GM20431 (cell line): ENCODE measurements around the gene CCDC148.

Source experiments
- in situ Hi-C: fragments of 300-500 bp; cut with MseI, MboI; formaldehyde crosslinking; loops from one replicate; pipeline ENCODE4 v1.15.0; 2020; ENCODE audit warnings: low sequenced_read_pairs; ENCODE audit not compliant: unreplicated experiment

Gene CCDC148

GRCh38 chr2:158456309-158457066 is at the start of gene CCDC148, which contains the start of gene PKP4:
TSS of gene CCDC148 (minus strand) at chr2:158456753. CDS start at chr2:158456439, 314 bp downstream.
TSS of gene PKP4 (plus strand) at chr2:158456952. CDS start at chr2:158533185, 76,233 bp downstream.
- in situ Hi-C loops: no loop called here

GRCh38 chr2:158505448-158505934 is 48.9 kb upstream of the CCDC148 start:
- in situ Hi-C loops: no loop called here

- in situ Hi-C loops: no loop called here
Measured at GRCh38 chr2:158504088-158504487, 47.5 kb upstream of the CCDC148 start.

GRCh38 chr2:158502974-158503373 is 46.4 kb upstream of the CCDC148 start:
- in situ Hi-C loops: no loop called here

- in situ Hi-C loops: no loop called here
Measured at GRCh38 chr2:158501301-158501700, 44.7 kb upstream of the CCDC148 start.

GRCh38 chr2:158500333-158500732 is 43.8 kb upstream of the CCDC148 start:
- in situ Hi-C loops: no loop called here

- in situ Hi-C loops: no loop called here
Measured at GRCh38 chr2:158499383-158499782, 42.8 kb upstream of the CCDC148 start.

GRCh38 chr2:158498749-158499136 is 42.2 kb upstream of the CCDC148 start:
- in situ Hi-C loops: no loop called here

GRCh38 chr2:158498043-158498748 is 41.6 kb upstream of the CCDC148 start:
- in situ Hi-C loops: no loop called here

- in situ Hi-C loops: no loop called here
Measured at GRCh38 chr2:158497486-158497885, 40.9 kb upstream of the CCDC148 start.

GRCh38 chr2:158496986-158497385 is 40.4 kb upstream of the CCDC148 start:
- in situ Hi-C loops: no loop called here

- in situ Hi-C loops: no loop called here
Measured at GRCh38 chr2:158495175-158495574, 38.6 kb upstream of the CCDC148 start.

GRCh38 chr2:158493458-158493857 is 36.9 kb upstream of the CCDC148 start:
- in situ Hi-C loops: no loop called here

- in situ Hi-C loops: no loop called here
Measured at GRCh38 chr2:158491072-158491471, 34.5 kb upstream of the CCDC148 start.

- in situ Hi-C loops: no loop called here
Measured at GRCh38 chr2:158489366-158490112, 33.0 kb upstream of the CCDC148 start.

GRCh38 chr2:158488442-158489216 is 32.1 kb upstream of the CCDC148 start:
- in situ Hi-C loops: no loop called here

- in situ Hi-C loops: no loop called here
Measured at GRCh38 chr2:158487419-158487818, 30.9 kb upstream of the CCDC148 start.

GRCh38 chr2:158486970-158487325 is 30.4 kb upstream of the CCDC148 start:
- in situ Hi-C loops: no loop called here

GRCh38 chr2:158486150-158486969 is 29.8 kb upstream of the CCDC148 start:
- in situ Hi-C loops: no loop called here
